Pulmonary artery endothelial cell (primary cell): Measurements from ENCODE around the gene KCNG2. TPM values are rescaled to one million over a fixed set of nuclear protein-coding genes. Genes with fewer than 3 reads are reported as not detected.
"Not testable (repeated sequence)": the region's sequence is repeated elsewhere in the genome, so short reads cannot be mapped to it uniquely, and the experiment has no call there.

Experiments
- DNase-seq: peaks from one replicate; pipeline ENCODE4 v3.0.0-alpha.2; 2011; ENCODE audit warnings: low read depth, low spot score
- total RNA-seq: library from RNA; depleted of rRNA; stranded (reverse); fragments of >200 nt; gene quantifications from 2 replicates; pipeline ENCODE4 v1.2.3, GENCODE V29; 2014

KCNG2 gene
- total RNA-seq, 1 donor from 2014 or later, result not detected

DNA sequence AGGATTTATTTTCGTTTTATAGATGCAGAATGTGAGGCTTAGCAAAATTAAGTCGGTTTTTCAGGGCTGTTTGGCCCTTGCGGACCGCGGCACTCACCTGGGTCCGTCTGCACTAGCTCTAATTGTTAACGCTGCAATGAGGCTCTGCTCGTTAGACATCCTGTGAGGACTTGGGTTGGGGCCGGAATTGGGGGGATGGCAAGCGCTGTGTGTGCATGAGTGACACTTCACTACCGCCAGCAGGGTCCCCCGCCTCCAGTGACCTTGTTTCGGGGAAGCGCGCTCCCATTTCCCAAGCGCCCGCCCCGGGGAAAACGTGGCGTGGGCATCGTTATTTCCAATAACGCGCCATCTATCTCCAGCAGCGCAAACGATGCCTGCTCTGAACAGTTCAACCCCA lies 54.2 kb downstream of the KCNG2 start:
- no peak for DNase-seq

DNA sequence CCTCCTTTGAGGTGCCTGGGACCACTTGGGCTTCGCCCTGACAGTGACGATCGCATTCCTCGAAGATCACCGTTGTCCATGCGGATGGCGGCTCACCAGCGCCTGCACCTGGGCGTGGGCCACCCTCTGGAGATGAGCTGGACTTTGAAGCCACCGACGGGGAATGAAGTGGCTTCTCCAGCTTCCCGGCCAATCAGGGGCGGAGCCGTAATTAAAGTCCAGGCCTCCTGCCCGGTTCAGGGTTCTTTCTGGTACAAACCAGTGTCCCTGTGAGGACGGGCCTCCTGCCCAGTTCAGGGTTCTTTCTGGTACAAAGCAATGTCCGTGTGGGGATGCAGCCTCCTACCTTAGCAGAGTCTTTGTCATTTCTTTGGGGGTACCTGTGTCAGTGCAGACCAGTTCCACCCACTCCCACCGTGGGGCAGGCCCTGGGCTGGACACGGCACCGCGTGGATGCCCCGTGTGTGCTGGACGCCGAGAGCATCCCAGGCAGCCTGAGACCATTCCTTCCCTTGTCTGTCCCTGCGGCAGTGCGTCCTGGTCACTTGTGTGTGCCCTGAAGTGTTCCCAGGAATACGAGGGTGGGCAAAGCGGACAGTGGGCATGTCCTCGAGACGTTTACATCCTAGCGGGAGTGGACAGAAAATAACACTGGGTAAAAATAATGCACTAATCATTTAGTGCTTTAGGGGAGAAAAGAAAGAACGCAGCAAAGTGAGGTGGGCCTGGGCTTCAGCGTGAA lies 55.0 kb downstream of the KCNG2 start:
- no peak for DNase-seq

DNA sequence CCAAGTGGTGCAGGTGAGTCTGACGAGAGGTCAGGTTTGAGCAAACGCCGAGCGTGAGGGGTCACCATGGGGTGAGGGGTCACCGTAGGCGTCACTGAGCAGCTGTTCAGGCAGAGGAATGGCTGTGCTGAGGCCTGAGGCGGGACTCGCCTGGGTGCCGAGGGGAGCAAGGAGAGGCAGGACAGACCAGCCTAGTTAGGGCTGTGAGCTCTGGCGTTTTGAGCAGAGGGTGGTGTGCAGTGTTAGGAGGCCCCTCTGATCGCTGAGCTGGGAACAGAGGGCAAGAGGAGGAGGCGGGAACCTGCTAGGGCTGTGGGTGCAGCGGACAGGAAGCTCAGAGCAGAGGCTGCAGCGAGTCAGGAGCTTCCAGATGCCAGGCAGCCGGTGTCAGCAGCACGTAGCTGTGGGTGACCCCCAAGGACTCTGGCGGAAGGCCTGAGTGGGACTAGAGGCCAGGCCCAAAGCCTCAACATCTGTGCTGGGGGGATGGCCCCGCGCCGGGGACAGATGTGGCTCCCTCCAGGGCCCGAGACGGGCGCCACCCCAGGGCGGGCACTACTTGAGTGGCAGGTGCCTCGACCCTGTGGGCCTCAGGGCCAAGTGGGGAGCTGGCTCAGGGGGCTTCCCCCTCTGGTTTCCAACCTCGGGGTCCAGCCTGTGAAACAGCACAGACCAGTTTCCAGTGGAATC lies 55.7 kb downstream of the KCNG2 start:
- no peak for DNase-seq

DNA sequence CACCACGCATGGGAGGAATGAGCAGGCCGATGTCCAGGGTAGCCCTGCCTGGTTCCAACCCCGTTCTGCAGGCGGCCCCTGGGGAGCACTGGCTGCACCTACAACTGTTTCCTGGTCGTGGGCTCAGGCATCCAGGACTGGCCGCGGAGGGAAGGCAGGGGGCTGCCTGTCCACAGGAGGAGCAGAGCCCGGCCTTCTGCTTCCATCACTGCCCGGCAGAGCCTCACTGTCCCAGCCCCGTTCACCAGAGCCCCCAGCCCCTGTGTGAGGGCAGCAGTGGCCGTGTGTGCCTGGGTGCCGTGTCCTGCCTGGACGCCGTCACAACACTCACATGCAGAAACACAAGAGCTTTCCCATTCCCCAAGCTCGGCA lies 56.2 kb downstream of the KCNG2 start:
- no peak for DNase-seq

- no peak for DNase-seq
Measured at GRCh38 chr18:79855147-79855933, 57.6 kb downstream of the KCNG2 start.

DNA sequence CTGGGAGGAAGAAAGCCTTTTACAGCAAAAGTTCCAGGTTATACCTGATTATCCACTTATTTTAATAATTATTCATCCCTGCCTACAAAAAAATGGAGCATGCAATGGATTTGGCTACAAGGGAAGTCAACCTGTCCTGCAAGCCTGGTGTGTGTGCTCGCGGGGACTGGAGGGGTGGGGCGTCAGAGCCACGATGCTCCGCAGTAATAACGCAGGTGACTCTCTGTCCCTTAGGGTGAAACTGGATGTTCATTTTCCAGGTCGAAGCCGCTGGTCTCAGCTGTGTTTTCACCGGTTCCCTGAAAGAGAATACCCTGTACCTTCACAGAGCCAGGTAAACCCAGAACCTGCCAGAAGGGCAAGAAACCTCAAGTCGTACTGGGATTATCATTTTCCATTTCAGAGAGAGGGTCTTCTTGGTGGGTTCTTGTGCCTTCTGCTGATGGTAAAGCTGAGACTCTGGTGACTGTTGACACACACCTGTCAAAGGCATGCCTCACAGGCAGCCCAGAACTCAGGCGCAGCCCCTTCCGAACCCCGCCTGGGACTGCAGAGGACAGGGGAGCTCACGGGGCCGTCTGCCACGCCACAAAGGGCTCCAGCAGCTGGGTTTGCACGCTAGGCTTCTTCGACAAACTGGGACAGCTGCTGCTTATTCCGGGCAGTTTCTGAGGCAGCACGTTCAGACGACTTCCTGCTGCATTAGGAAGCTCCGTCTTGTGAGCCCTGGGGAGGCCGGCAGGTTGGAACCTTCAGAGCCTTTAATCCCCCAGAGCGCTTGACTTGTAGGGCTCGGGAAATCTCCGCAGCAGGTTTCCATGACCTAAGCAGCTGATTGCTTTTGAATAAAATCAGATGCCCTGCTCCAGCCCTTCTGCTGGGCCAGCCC lies 58.6 kb downstream of the KCNG2 start:
- DNase-seq, result no peak

- no peak for DNase-seq
Measured at GRCh38 chr18:79857082-79857671, 59.4 kb downstream of the KCNG2 start.

DNA sequence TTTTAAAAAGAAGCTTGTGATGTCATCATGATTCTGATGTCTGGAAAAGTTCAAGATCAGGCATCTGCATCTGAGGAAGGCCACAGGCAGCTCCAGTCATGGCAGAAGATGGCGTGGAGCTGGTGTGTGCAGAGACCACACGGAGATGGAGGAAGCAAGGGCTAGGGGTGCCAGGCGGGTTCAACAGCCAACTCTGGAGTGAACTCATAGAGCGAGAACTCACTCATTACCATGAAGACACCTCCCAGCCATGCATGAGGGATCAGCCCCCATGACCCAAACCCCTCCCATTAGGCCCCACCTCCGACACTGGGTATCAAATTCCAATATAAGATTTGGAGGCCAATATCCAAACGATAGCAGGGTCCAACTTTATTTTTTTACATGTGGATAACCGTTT lies 61.6 kb downstream of the KCNG2 start:
- DNase-seq, result no peak

- DNase-seq, result no peak
Measured at GRCh38 chr18:79861687-79862086, 63.9 kb downstream of the KCNG2 start.

GRCh38 chr18:79862562-79862961 lies 64.8 kb downstream of the KCNG2 start:
- DNase-seq, result no peak

DNA sequence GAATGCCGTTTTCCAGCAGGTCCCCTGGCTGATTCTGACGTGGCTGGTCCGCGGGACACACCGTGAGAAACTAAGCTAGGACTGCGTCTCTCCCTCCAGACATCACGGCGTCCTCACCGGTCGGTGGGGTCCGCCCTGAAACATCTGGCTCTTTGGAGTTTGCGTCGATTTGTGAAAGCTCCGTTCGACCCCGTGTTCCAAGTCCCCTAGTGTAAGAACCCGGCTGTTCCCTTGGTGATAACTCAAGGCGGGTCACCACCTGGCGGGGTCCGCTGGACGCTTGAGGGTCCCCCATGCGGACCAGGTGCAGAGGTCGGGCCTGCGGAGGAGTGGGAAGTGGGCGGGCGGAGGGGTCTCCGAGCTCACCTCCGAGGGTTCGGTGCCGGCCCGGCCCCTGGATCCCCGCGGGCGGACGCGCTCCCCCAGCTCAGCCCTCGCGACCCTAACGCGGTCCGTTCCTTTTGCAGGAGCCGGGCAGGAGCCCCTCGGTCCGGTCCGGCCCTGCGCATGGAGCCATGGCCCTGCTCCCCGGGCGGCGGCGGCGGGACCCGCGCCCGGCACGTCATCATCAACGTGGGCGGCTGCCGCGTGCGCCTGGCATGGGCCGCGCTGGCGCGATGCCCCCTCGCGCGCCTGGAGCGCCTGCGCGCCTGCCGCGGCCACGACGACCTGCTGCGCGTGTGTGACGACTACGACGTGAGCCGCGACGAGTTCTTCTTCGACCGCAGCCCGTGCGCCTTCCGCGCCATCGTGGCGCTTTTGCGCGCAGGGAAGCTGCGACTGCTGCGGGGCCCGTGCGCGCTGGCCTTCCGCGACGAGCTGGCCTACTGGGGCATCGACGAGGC lies 65.6 kb downstream of the KCNG2 start:
- DNase-seq, result no peak

DNA sequence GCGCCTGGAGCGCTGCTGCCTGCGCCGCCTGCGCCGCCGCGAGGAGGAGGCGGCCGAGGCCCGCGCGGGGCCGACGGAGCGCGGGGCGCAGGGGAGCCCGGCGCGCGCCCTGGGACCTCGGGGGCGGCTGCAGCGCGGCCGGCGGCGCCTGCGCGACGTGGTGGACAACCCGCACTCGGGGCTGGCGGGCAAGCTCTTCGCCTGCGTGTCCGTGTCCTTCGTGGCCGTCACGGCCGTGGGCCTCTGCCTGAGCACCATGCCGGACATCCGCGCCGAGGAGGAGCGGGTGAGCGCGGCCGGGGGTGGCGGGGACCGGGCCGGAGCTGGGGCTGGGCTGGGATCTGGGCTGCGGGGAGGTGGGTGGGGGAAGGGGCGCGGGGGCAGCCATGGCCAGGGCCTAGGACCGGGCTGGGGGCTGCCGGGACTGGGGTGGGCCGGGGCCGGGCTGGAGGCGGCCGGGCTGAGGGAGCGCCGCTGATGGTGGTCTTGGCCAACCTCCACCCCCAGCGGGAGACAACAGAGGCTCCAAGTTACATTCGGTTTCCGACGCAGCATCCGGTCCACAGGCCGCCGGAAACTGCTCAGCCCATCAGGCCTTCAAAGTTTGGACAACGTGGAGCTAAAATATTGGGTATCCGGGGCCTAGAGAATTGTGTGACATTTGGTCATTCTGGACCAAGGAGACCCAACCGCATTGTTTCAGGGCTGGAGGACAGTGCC lies 66.4 kb downstream of the KCNG2 start:
- DNase-seq, result no peak

GRCh38 chr18:79864955-79865354 lies 67.2 kb downstream of the KCNG2 start:
- DNase-seq, result not testable (repeated sequence)

- DNase-seq, result not testable (repeated sequence)
Measured at GRCh38 chr18:79865951-79866350, 68.2 kb downstream of the KCNG2 start.

GRCh38 chr18:79866889-79867574 lies 69.3 kb downstream of the KCNG2 start:
- no peak for DNase-seq

DNA sequence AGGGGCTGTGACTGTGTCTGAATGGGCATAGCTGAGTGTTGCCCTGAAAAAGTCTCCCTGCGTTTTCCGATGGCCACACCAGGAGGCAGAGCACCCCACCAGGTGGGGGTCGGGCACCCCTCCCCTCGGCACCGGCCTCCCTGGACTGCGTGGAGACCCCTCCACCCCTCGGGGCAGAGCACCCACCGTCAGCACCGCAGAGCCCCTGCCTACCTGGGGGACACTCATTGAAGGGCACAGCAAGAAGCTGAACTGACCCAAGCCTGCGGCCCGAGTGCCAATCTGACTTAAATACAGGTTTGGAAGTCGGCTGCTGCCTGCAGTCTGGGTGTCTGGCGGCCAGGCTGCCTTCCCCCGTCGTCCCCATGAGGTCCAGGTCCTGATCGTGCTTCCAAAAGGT lies 69.9 kb downstream of the KCNG2 start:
- DNase-seq, result no peak

- DNase-seq, result no peak
Measured at GRCh38 chr18:79868168-79868784, 70.5 kb downstream of the KCNG2 start.

- no peak for DNase-seq
Measured at GRCh38 chr18:79868811-79869541, 71.2 kb downstream of the KCNG2 start.
